Karpas-422 (cell line): ENCODE results near the gene PGBD5. TPM values are rescaled to one million over a fixed set of nuclear protein-coding genes. Genes with fewer than 3 reads are reported as not detected.

Experiments used
- DNase-seq: peaks from one replicate; pipeline ENCODE4 v3.0.0-alpha.2; 2015
- H2AFZ ChIP-seq: fragments of 200-600 bp; sonication (generic); 2 replicates; pipeline ENCODE4 v1.6.1; 2014; ENCODE audit warnings: antibody characterized with exemption, low read length, mixed read lengths
- H3K27ac ChIP-seq: fragments of 200-600 bp; sonication (generic); 2 replicates; pipeline ENCODE4 v1.5.1; 2014; ENCODE audit warnings: mild to moderate bottlenecking, low read length, moderate library complexity
- H3K27me3 ChIP-seq: fragments of 200-600 bp; sonication (generic); 2 replicates; pipeline ENCODE4 v1.6.1; 2014; ENCODE audit warnings: low read length, mixed read lengths
- H3K36me3 ChIP-seq: fragments of 200-600 bp; sonication (generic); 2 replicates; pipeline ENCODE4 v1.6.1; 2014; ENCODE audit warnings: low read length, mixed read lengths; ENCODE audit not compliant: insufficient read depth
- H3K4me1 ChIP-seq: fragments of 200-600 bp; sonication (generic); 2 replicates; pipeline ENCODE4 v1.6.1; 2014; ENCODE audit warnings: mild to moderate bottlenecking, low read length, mixed read lengths
- H3K4me2 ChIP-seq: fragments of 200-600 bp; sonication (generic); 2 replicates; pipeline ENCODE4 v1.6.1; 2014; ENCODE audit warnings: low read length, low read depth, mild to moderate bottlenecking; ENCODE audit not compliant: poor library complexity, severe bottlenecking
- H3K4me3 ChIP-seq: fragments of 200-600 bp; sonication (generic); 2 replicates; pipeline ENCODE4 v1.5.1; 2014; ENCODE audit warnings: mild to moderate bottlenecking, antibody characterized with exemption, low read length, mixed read lengths
- H3K79me2 ChIP-seq: fragments of 200-600 bp; sonication (generic); 2 replicates; pipeline ENCODE4 v1.6.1; 2014; ENCODE audit warnings: mild to moderate bottlenecking, low read length, mixed read lengths
- H3K9ac ChIP-seq: fragments of 200-600 bp; sonication (generic); 2 replicates; pipeline ENCODE4 v1.6.0; 2014; ENCODE audit warnings: low read length
- H3K9me2 ChIP-seq: fragments of 200-600 bp; sonication (generic), shearing (Covaris generic); replicated peaks from 2 replicates; pipeline ENCODE4 v1.6.0; 2014; ENCODE audit warnings: mild to moderate bottlenecking, low read length, moderate library complexity; ENCODE audit not compliant: insufficient read depth
- H3K9me3 ChIP-seq: fragments of 300-700, 200-600 bp; sonication (generic); 2 replicates; pipeline ENCODE4 v1.6.1; 2014; ENCODE audit warnings: low read length, mixed read lengths
- H4K20me1 ChIP-seq: fragments of 200-600 bp; sonication (generic); 2 replicates; pipeline ENCODE4 v1.6.1; 2014; ENCODE audit warnings: mild to moderate bottlenecking, antibody characterized with exemption, low read length, low read depth; ENCODE audit not compliant: insufficient read depth
- total RNA-seq: library from RNA; depleted of rRNA; stranded (reverse); fragments of >200 nt; shearing (Covaris generic); gene quantifications from 2 replicates; pipeline ENCODE4 v1.2.3, GENCODE V29; 2014; ENCODE audit warnings: low replicate concordance

Gene PGBD5
- total RNA-seq, 1 experiment from 2014 or later = not detected

GRCh38 chr1:230366504-230366915, 59.6 kb downstream of the PGBD5 start:
- no peak overlapping the region for H3K9ac ChIP-seq
- no peaks in the 10 kb centered on the region for H3K4me1 ChIP-seq
- no peak overlapping the region for H3K4me3 ChIP-seq
- no peak overlapping the region for H3K27ac ChIP-seq
- no peaks in the 10 kb centered on the region for H3K36me3 ChIP-seq
- no peaks in the 10 kb centered on the region for H3K27me3 ChIP-seq
- H2AFZ ChIP-seq = no peak overlapping the region
- H4K20me1 ChIP-seq = no peaks in the 10 kb centered on the region
- H3K9me3 ChIP-seq = no peaks in the 10 kb centered on the region
- H3K4me2 ChIP-seq = no peak overlapping the region
- no peak for DNase-seq
- no peaks in the 10 kb centered on the region for H3K9me2 ChIP-seq
- no peaks in the 10 kb centered on the region for H3K79me2 ChIP-seq

- H3K27me3 ChIP-seq = no peaks in the 10 kb centered on the region
- no peaks in the 10 kb centered on the region for H3K79me2 ChIP-seq
- no peaks in the 10 kb centered on the region for H4K20me1 ChIP-seq
- no peak overlapping the region for H3K9ac ChIP-seq
- no peak overlapping the region for H3K27ac ChIP-seq
- no peak overlapping the region for H3K4me3 ChIP-seq
- H3K9me3 ChIP-seq = no peaks in the 10 kb centered on the region
- H3K36me3 ChIP-seq = no peaks in the 10 kb centered on the region
- H3K4me1 ChIP-seq = no peaks in the 10 kb centered on the region
- no peak overlapping the region for H3K4me2 ChIP-seq
- no peaks in the 10 kb centered on the region for H3K9me2 ChIP-seq
- peak; percentile 45 for DNase-seq
- no peak overlapping the region for H2AFZ ChIP-seq
Observed at GRCh38 chr1:230365723-230366307, 60.3 kb downstream of the PGBD5 start.

GRCh38 chr1:230362949-230363348, 63.2 kb downstream of the PGBD5 start:
- no peak for DNase-seq
- Histone ChIP-seq H3K79me2 (no peaks in the 10 kb centered on the region), H4K20me1 (no peaks in the 10 kb centered on the region), H2AFZ (no peak overlapping the region), H3K4me1 (no peaks in the 10 kb centered on the region), H3K4me3 (no peak overlapping the region), H3K27ac (no peak overlapping the region), H3K9me3 (no peaks in the 10 kb centered on the region), H3K9me2 (no peaks in the 10 kb centered on the region), H3K9ac (no peak overlapping the region), H3K27me3 (no peaks in the 10 kb centered on the region), H3K4me2 (no peak overlapping the region), H3K36me3 (no peaks in the 10 kb centered on the region)

GRCh38 chr1:230361941-230362340, 64.2 kb downstream of the PGBD5 start:
- H3K36me3 ChIP-seq = no peaks in the 10 kb centered on the region
- H3K9ac ChIP-seq = no peak overlapping the region
- H3K4me2 ChIP-seq = no peak overlapping the region
- H3K27ac ChIP-seq = no peak overlapping the region
- H3K9me2 ChIP-seq = no peaks in the 10 kb centered on the region
- no peak overlapping the region for H3K4me3 ChIP-seq
- H2AFZ ChIP-seq = no peak overlapping the region
- no peaks in the 10 kb centered on the region for H3K27me3 ChIP-seq
- no peaks in the 10 kb centered on the region for H3K79me2 ChIP-seq
- no peak for DNase-seq
- no peaks in the 10 kb centered on the region for H3K9me3 ChIP-seq
- no peaks in the 10 kb centered on the region for H4K20me1 ChIP-seq
- no peaks in the 10 kb centered on the region for H3K4me1 ChIP-seq

GRCh38 chr1:230359992-230360668, 66.0 kb downstream of the PGBD5 start:
- Histone ChIP-seq H3K79me2 (no peaks in the 10 kb centered on the region), H4K20me1 (no peaks in the 10 kb centered on the region), H3K4me1 (no peaks in the 10 kb centered on the region), H3K9me3 (no peaks in the 10 kb centered on the region), H3K4me3 (no peak overlapping the region), H3K9me2 (no peaks in the 10 kb centered on the region), H3K36me3 (no peaks in the 10 kb centered on the region), H3K27ac (no peak overlapping the region), H3K9ac (no peak overlapping the region), H3K27me3 (no peaks in the 10 kb centered on the region), H3K4me2 (no peak overlapping the region), H2AFZ (no peak overlapping the region)
- no peak for DNase-seq

- Histone ChIP-seq H3K27ac (no peak overlapping the region), H3K36me3 (no peaks in the 10 kb centered on the region), H3K9me2 (no peaks in the 10 kb centered on the region), H3K4me3 (no peak overlapping the region), H2AFZ (no peak overlapping the region), H3K27me3 (no peaks in the 10 kb centered on the region), H3K9me3 (no peaks in the 10 kb centered on the region), H3K4me2 (no peak overlapping the region), H3K9ac (no peak overlapping the region), H4K20me1 (no peaks in the 10 kb centered on the region), H3K4me1 (no peaks in the 10 kb centered on the region), H3K79me2 (no peaks in the 10 kb centered on the region)
- no peak for DNase-seq
Observed at GRCh38 chr1:230356869-230357794, 69.0 kb downstream of the PGBD5 start.

GRCh38 chr1:230356190-230356589, 69.9 kb downstream of the PGBD5 start:
- Histone ChIP-seq H3K4me3 (no peak overlapping the region), H3K27me3 (no peaks in the 10 kb centered on the region), H2AFZ (no peak overlapping the region), H3K4me2 (no peak overlapping the region), H3K36me3 (no peaks in the 10 kb centered on the region), H3K9me3 (no peaks in the 10 kb centered on the region), H3K79me2 (no peaks in the 10 kb centered on the region), H3K27ac (no peak overlapping the region), H3K9ac (no peak overlapping the region), H3K4me1 (no peaks in the 10 kb centered on the region), H3K9me2 (no peaks in the 10 kb centered on the region), H4K20me1 (no peaks in the 10 kb centered on the region)
- no peak for DNase-seq

GRCh38 chr1:230355594-230355993, 70.5 kb downstream of the PGBD5 start:
- no peak overlapping the region for H3K27ac ChIP-seq
- H4K20me1 ChIP-seq = no peaks in the 10 kb centered on the region
- H3K4me3 ChIP-seq = no peak overlapping the region
- no peak for DNase-seq
- H3K27me3 ChIP-seq = no peaks in the 10 kb centered on the region
- no peak overlapping the region for H2AFZ ChIP-seq
- H3K9ac ChIP-seq = no peak overlapping the region
- H3K36me3 ChIP-seq = no peaks in the 10 kb centered on the region
- H3K9me3 ChIP-seq = no peaks in the 10 kb centered on the region
- H3K4me2 ChIP-seq = no peak overlapping the region
- no peaks in the 10 kb centered on the region for H3K4me1 ChIP-seq
- H3K9me2 ChIP-seq = no peaks in the 10 kb centered on the region
- H3K79me2 ChIP-seq = no peaks in the 10 kb centered on the region
